ENCODE data around the gene ATP5MC2. TPM values are rescaled to one million over a fixed set of nuclear protein-coding genes. Genes with fewer than 3 reads are reported as not detected.
"Not testable (repeated sequence)": the region's sequence is repeated elsewhere in the genome, so short reads cannot be mapped to it uniquely, and the experiment has no call there.

Gene ATP5MC2
- total RNA-seq, 4 donors from 2014 or later: 428 to 714 (median 580) TPM

DNA sequence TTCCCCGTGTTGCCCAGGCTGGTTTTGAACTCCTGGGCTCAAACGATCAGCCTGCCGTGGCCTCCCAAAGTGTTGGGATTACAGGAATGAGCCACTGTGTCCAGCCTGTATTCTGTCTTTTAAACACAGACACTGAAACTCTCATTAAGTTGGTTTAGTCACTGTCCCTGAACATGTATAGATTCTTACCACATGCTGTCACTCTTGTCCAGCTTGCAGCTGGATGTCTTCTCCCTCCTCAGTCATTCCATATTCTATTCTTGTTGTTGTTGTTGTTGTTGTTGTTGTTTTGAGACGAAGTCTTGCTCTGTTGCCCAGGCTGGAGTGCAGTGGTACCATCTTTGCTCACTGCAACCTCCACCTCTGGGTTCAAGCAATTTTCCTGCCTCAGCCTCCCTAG is 12.3 kb upstream of the ATP5MC2 start:
- H3K4me1 ChIP-seq: no peaks in the 10 kb centered on the region
- TF ChIP-seq POLR2A (IDR thresholded peaks at IDR 0.05): no peak
- TF ChIP-seq, protein P1, sequence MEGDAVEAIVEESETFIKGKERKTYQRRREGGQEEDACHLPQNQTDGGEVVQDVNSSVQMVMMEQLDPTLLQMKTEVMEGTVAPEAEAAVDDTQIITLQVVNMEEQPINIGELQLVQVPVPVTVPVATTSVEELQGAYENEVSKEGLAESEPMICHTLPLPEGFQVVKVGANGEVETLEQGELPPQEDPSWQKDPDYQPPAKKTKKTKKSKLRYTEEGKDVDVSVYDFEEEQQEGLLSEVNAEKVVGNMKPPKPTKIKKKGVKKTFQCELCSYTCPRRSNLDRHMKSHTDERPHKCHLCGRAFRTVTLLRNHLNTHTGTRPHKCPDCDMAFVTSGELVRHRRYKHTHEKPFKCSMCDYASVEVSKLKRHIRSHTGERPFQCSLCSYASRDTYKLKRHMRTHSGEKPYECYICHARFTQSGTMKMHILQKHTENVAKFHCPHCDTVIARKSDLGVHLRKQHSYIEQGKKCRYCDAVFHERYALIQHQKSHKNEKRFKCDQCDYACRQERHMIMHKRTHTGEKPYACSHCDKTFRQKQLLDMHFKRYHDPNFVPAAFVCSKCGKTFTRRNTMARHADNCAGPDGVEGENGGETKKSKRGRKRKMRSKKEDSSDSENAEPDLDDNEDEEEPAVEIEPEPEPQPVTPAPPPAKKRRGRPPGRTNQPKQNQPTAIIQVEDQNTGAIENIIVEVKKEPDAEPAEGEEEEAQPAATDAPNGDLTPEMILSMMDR (IDR thresholded peaks at IDR 0.05 in 4 of 5, conservative IDR thresholded peaks at IDR 0.05 in 1 of 5): no peak
- in situ Hi-C loops (cut with MboI; ENCODE audit: low sequenced_read_pairs in 4 of 4) (no loop called here), intact Hi-C loops (cut with DNase I; ENCODE audit: low total_unique reads) (no loop called here)
- no peaks in the 10 kb centered on the region for H3K36me3 ChIP-seq
- H3K4me3 ChIP-seq: no peak overlapping the region
- no peaks in the 10 kb centered on the region for H3K27me3 ChIP-seq
- ATAC-seq (no peak), DNase-seq (no peak)
- H3K9me3 ChIP-seq: no peaks in the 10 kb centered on the region
- H3K27ac ChIP-seq: no peak overlapping the region

DNA sequence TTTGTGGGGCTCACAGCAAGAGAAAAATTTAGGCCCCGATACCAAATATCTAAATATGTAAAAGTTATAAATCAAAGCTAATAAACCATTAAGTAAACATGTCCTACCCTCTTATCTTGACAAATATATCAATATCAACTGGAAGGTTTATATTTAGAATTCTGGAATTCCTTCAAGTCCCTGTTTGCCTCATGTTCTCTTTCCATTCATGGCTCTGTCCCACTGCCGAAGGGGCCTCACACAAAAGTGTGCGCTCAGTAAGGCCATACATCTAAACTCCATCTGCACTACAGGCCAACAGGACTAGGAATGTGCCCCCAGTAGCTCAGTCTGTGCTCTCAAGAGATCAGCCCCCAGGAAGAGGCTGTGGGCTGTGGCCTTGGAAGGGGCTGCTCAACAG is 10.6 kb upstream of the ATP5MC2 start:
- DNase-seq (no peak), ATAC-seq (no peak)
- Histone ChIP-seq H3K27me3 (no peaks in the 10 kb centered on the region), H3K4me3 (no peak overlapping the region), H3K27ac (no peak overlapping the region), H3K4me1 (no peaks in the 10 kb centered on the region), H3K36me3 (no peaks in the 10 kb centered on the region), H3K9me3 (no peaks in the 10 kb centered on the region)
- in situ Hi-C loops (cut with MboI; ENCODE audit: low sequenced_read_pairs in 4 of 4): no loop called here
- intact Hi-C loops (cut with DNase I; ENCODE audit: low total_unique reads): no loop called here
- TF ChIP-seq, protein P1 (IDR thresholded peaks at IDR 0.05 in 4 of 5, conservative IDR thresholded peaks at IDR 0.05 in 1 of 5): no peak
- no peak for TF ChIP-seq POLR2A (IDR thresholded peaks at IDR 0.05)

DNA sequence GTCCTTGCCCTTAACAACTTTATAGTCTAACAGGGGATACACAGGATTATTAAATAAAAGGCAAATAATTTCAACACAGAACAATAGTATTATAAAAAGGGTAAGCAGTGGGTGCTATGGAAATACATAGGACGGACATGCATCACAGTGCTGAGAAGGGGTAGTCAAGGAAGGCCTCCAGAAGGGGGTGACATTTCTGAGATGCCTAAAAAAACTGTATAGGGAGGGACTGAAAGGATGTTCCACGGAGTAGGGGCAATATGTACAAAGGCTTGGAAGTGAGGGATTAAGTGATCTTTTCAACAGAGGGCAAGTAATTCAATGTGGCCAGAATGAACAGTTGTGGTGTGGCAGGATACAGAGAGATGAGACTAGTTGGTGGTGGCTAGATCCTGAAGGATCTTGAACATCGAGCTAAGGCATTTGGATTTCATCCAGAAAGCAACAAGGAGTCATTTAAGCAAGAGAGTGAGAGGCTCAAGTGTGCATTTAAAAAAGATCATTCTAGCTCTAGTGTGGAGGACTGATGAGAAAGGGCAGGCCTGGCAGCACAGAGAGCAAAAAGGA is 8.9 kb upstream of the ATP5MC2 start:
- H3K27ac ChIP-seq: no peak overlapping the region
- in situ Hi-C loops (cut with MboI; ENCODE audit: low sequenced_read_pairs in 4 of 4) (no loop called here), intact Hi-C loops (cut with DNase I; ENCODE audit: low total_unique reads) (no loop called here)
- no peaks in the 10 kb centered on the region for H3K27me3 ChIP-seq
- TF ChIP-seq, protein P1 (IDR thresholded peaks at IDR 0.05 in 4 of 5, conservative IDR thresholded peaks at IDR 0.05 in 1 of 5): no peak
- TF ChIP-seq POLR2A (IDR thresholded peaks at IDR 0.05): no peak
- H3K36me3 ChIP-seq: no peaks in the 10 kb centered on the region
- H3K4me1 ChIP-seq: no peaks in the 10 kb centered on the region
- H3K4me3 ChIP-seq: no peak overlapping the region
- ATAC-seq: no peak
- H3K9me3 ChIP-seq: no peaks in the 10 kb centered on the region
- no peak for DNase-seq

DNA sequence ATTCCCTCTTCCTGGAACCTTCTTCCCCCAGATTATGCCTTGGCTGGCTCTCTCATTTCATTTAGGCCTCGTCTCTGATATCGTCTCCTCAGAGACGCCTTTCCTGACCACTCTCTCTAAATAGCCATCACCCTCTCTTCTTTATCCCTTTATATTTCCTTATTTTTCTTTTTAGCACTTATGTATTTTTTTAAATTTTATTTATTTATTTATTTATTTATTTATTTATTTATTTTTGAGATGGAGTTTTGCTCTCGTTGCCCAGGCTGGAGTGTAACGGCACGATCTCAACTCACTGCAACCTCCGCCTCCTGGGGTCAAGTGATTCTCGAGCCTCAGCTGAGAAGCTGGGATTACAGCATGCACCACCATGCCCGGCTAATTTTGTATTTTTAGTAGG is 8.1 kb upstream of the ATP5MC2 start:
- ATAC-seq (no peak), DNase-seq (no peak)
- Histone ChIP-seq H3K9me3 (no peaks in the 10 kb centered on the region), H3K4me3 (no peak overlapping the region), H3K27me3 (no peaks in the 10 kb centered on the region), H3K4me1 (no peaks in the 10 kb centered on the region), H3K27ac (no peak overlapping the region), H3K36me3 (no peaks in the 10 kb centered on the region)
- TF ChIP-seq, protein P1 (IDR thresholded peaks at IDR 0.05 in 4 of 5, conservative IDR thresholded peaks at IDR 0.05 in 1 of 5): no peak
- TF ChIP-seq POLR2A (IDR thresholded peaks at IDR 0.05): no peak
- intact Hi-C loops (cut with DNase I; ENCODE audit: low total_unique reads) (no loop called here), in situ Hi-C loops (cut with MboI; ENCODE audit: low sequenced_read_pairs in 4 of 4) (no loop called here)

DNA sequence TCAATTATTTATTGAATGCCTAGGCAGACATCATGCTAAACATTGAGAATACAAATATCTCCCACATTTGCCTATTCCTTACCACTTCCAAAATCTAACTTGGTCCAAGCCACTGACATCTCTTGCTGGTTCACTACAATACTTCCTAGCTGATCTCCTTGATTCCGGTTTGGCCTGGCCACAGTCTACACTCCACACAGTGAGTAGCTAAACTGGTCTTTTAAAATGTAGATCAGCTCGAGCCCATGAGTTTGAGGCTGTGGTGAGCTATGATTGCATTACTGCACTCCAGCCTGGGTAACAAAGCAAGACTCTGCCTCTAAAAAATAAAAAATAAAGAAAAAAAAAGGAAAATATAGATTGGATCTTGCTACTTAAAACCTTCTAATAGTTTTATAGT is 7.6 kb upstream of the ATP5MC2 start:
- Histone ChIP-seq H3K9me3 (no peaks in the 10 kb centered on the region), H3K4me1 (no peaks in the 10 kb centered on the region), H3K36me3 (no peaks in the 10 kb centered on the region), H3K27me3 (no peaks in the 10 kb centered on the region), H3K27ac (no peak overlapping the region), H3K4me3 (no peak overlapping the region)
- DNase-seq: no peak
- ATAC-seq: no peak
- in situ Hi-C loops (cut with MboI; ENCODE audit: low sequenced_read_pairs in 4 of 4): no loop called here
- TF ChIP-seq, protein P1 (IDR thresholded peaks at IDR 0.05 in 4 of 5, conservative IDR thresholded peaks at IDR 0.05 in 1 of 5): no peak
- TF ChIP-seq POLR2A (IDR thresholded peaks at IDR 0.05): no peak
- intact Hi-C loops (cut with DNase I; ENCODE audit: low total_unique reads): no loop called here

DNA sequence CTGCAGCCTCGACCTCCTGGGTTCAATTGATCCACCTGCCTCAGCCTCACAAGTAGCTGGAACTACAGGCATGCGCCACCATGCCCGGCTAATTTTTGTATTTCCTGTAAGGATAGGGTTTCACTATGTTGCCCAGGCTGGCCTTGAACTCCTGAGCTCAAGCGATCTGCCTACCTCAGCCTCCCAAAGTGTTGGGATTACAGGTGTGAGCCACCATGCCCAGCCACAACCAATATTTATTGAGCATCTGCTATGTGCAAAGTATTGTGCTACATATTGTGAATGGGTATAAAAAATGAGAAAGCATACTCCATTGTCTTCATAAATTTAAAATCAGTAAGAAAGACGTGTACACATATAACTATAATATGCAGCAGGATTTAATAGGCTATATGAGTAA is 4.2 kb upstream of the ATP5MC2 start:
- H3K4me3 ChIP-seq; H3K27me3 ChIP-seq; in situ Hi-C loops (cut with MboI; ENCODE audit: low sequenced_read_pairs in 4 of 4); intact Hi-C loops (cut with DNase I; ENCODE audit: low total_unique reads); H3K27ac ChIP-seq; ATAC-seq; DNase-seq; H3K36me3 ChIP-seq; H3K9me3 ChIP-seq: not testable (repeated sequence)
- peaks cover 6 to 20% of the 10 kb centered on the region in 2 donors for H3K4me1 ChIP-seq

Measured in gastrocnemius medialis (tissue), 4 donors.